SU-DHL-6 (cell line): ENCODE results near the gene RPS6KB2.

Source experiments
- CTCF ChIP-seq: fragments of 200-600 bp; sonication (generic); IDR thresholded peaks from one replicate; pipeline ENCODE4 v1.5.1; 2017; ENCODE audit warnings: antibody characterized with exemption, mild to moderate bottlenecking, low read length, moderate library complexity; ENCODE audit not compliant: insufficient read depth, poor library complexity, severe bottlenecking
- EZH2phosphoT487 ChIP-seq: fragments of 200-600 bp; sonication (generic), shearing (Covaris generic); conservative IDR thresholded peaks from 2 replicates; pipeline ENCODE4 v1.6.1; 2018; ENCODE audit warnings: mild to moderate bottlenecking, antibody characterized with exemption, low read length, moderate library complexity, mixed read lengths

- TF ChIP-seq CTCF (no peak), EZH2phosphoT487 (no peak)
Observed at GRCh38 chr11:67441098-67441563, 12.8 kb downstream of the RPS6KB2 start.
